Stimulated activated CD4-positive, alpha-beta T cell treated with anti-CD3 and anti-CD28 coated beads, Interleukin-2, amount 100 ng/mL, for 24 hours (primary cell): ENCODE measurements around the gene FAM186B.

ENCODE experiments used
- DNase-seq, 2 donors: peaks; one replicate each; pipeline ENCODE4 v3.0.0-alpha.2; 2020

The FAM186B gene

DNA sequence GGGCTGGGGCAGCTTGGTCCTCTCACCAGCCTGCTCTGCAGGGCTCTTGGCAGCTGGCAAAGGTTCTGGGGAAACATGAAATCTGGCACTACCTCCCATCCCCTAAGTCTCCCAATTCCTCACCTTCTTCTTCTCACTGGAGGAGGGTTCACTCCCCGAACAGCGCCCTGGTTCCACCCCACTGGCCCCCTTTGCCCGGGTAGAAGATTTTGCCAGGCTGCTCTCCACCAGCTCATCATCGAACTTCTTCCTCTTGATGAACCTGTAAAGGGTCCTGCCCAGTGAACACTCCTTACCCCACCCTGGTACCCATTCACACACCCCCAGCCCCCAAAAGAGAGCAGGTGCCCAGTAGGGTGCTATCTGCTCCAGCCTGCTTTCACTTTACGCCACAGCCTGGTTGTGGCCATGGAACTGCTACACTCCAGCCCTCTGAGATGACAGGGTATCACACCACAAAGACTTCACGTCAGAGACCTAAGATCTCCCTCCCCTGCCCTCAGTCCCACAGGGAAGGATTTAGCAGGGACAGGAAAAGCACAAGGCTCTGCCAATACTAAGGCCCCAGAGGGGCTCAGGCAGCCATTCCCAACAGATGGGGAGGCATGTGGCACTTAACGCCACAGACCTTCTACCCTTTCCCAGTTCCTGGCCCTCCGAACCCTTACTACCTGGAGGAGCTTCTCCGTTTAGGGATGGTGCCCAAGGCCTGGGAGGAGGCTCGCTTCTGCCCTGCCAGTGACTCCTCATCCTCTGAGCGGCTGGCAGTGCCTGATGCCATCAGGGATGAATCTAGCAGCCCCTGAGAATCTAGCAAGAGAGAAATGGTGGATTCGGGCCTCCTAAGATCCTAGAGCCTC lies 39.8 kb downstream of the FAM186B start:
- DNase-seq, result no peak

DNA sequence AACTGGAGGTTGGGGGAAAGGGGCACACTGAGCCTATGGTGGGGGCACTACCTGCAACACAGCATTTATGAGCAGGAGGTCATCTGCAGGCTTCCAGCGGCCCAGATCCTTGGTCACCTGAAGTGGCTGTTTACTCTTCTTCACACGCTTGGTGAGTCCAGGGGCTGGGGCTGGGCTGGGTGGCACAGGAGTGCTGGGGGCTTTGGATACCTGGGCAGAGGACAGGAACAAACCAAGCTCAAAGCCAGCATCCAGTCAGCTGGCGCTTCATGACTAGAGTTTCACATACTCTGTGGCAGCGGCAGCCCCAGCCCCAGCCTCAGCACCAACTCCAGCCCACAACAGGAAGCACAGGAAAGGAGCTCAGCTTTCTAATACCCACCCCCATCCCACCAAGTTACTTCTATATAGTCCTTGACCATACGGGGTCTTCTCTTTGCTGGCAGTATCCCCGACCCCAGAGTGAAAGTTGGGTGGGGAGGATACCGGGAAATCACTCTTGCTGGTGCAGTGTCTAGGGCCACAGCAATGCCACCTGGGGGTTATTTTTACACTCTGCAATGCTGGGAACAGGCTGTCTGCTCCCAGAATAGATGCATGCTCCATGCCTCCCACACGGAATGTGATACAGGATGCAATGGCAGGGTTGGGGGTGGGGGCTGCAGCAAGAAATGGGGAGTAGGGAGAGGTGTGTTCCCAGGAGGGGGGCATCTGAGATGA lies 40.6 kb downstream of the FAM186B start:
- no peak for DNase-seq

- DNase-seq, result no peak
Observed at GRCh38 chr12:49563951-49564685, 41.3 kb downstream of the FAM186B start.

DNA sequence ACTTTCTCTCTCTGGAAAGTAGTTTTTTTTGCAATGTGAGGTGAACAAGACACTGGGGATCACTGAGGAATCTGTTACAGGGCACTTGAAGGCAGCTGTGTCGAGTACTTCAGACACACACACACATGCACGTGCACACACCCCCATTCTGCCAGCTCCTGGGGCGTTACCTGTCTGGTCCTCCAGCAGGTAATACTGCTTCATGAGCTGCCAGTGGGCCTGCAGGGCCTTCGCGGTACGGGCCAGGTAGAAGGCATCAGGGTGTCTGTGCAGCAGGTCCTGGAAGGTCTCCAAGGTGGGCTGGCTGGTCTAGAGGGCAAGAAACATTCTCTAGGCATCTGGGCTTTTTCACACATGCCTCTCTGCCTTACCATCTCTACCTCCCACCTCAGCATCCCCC lies 42.6 kb downstream of the FAM186B start:
- no peak for DNase-seq

GRCh38 chr12:49562233-49562632 lies 43.2 kb downstream of the FAM186B start:
- DNase-seq, result no peak

DNA sequence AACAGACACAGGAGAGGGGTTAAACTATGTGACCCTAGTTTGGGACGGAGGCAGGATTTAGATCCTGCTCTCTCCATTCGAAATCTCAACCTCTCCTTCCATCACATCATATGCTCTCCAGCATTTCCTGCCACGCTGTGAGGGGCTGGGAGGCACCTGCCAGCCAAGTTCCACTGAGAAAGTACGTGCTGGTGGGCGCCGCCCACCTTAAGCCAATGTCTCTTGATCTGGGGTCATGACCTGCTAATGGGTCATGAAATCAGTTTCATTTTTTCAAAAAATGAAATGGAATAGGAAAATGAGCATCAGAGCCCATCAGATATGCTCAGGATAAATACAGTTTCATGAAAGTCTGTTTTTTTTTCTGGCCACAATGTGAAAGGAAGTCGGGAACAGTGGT lies 44.7 kb downstream of the FAM186B start:
- DNase-seq, result no peak

DNA sequence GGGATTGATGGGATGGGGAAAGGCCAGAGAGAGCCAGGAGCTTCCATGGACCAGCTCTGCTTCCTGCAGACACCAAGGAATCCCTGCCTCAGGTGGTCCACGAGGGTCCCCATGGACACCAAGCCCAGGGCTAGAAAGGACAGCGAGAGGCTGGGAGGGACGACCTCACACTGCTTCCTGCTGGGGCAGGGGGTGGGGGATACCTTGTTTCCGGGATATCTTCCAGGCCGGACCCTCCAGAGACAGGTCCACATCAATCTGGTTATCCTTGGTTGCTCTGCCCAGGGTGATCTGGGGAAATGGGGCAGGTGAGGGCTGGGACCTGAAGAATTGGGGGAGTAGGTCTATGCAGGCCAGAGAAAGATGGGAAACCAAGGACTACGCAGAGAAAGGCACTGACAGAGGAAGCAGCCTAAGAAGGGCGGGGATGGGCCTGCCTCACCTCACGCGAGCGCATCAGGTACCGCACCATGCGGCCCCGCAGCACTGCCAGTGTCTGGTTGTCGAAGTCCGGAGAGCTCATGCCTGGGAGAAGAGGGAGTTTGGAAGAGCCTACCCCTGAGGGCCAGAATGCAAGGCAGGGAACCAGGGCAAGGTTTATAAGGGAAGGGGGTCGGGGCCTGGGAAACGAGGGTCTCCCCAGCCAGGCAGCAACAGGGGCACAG lies 46.3 kb downstream of the FAM186B start:
- no peak for DNase-seq

DNA sequence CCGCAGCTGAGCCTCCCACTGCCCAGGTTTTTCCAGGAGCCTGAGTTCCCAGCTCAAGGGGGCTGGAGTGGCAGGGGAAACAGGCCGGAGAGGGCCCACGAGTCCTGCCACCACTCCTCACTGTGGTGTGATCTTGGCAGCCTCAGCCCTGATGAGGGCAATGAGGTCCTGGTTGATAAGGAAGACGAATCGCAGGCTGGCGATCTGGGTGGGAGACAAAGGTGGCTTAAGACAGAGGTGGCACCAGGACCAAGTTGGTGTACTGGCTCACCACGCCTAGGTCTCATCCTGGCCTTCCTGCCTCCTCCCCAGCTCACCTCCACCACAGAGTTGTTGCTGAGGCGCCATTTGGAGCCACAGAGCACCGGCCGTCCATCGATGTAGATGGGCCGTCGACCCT lies 46.9 kb downstream of the FAM186B start:
- no peak for DNase-seq

DNA sequence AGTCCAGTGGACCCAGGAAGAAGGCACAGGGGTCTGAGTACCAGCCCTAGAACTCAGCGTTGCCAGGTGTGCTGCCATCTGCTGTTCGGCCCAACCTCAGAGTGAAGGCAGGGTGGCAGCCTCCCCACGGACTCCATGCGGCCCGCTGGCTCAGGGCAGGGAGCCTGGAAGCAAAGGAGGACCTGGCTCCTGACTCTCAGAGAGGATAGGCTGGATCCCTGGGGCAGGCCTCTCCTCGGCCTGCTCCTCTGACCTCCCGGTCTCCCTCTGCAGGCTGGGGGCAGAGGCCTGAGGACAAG lies 47.6 kb downstream of the FAM186B start:
- no peak for DNase-seq

DNA sequence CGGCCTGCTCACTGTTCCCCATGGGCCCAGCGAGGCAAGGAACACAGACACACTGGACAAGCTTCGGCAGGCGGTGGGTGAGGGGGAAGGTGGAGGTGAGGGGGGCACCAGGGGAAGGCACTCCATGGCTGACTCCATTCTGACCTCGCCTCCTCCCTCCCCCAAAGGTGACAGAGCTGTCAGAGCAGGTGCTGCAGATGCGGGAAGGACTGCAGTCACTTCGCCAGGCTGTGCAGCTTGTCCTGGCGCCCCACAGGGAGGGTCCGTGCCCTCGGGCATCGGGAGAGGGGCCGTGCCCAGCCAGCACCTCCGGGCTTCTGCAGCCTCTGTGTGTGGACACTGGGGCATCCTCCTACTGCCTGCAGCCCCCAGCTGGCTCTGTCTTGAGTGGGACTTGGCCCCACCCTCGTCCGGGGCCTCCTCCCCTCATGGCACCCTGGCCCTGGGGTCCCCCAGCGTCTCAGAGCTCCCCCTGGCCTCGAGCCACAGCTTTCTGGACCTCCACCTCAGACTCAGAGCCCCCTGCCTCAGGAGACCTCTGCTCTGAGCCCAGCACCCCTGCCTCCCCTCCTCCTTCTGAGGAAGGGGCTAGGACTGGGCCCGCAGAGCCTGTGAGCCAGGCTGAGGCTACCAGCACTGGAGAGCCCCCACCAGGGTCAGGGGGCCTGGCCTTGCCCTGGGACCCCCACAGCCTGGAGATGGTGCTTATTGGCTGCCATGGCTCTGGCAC lies 48.1 kb downstream of the FAM186B start:
- no peak for DNase-seq

GRCh38 chr12:49556391-49557186 lies 48.9 kb downstream of the FAM186B start:
- no peak for DNase-seq

- DNase-seq, result no peak
Observed at GRCh38 chr12:49555631-49556390, 49.6 kb downstream of the FAM186B start.

DNA sequence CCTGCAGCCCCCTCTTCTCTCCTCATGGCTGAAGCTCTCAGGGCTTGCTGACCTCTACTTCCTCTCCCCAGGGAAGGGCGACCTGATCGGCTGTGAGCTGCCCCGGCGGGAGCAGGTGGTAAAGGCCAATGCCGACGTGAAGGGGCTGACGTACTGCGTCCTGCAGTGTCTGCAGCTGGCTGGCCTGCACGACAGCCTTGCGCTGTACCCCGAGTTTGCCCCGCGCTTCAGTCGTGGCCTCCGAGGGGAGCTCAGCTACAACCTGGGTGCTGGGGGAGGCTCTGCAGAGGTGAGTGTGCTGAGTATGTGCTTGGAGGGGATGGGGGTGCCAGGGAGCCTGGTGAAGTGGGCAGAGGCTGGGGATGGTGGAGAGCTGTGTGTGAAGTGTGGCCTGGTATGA lies 51.2 kb downstream of the FAM186B start:
- DNase-seq, result no peak

GRCh38 chr12:49553512-49554088 lies 51.8 kb downstream of the FAM186B start:
- no peak for DNase-seq

DNA sequence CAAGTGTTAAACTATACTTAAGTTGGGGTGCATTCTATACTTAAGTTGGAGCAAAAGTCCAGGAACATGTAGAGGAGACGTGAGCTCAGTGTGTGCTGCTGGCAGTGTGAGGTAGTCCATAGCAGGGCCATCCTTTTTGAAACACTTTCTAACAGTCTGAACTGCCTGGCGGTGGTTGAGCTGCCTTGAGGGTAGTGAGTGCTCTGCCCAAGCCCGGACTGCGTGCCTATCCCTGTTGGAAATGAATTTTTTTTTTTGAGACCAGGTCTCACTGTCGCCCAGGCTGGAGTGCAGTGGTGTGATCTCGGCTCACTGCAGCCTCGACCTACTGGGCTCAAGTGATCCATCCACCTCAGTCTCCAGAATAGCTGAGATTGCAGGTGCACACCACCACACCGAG lies 52.5 kb downstream of the FAM186B start:
- no peak for DNase-seq

DNA sequence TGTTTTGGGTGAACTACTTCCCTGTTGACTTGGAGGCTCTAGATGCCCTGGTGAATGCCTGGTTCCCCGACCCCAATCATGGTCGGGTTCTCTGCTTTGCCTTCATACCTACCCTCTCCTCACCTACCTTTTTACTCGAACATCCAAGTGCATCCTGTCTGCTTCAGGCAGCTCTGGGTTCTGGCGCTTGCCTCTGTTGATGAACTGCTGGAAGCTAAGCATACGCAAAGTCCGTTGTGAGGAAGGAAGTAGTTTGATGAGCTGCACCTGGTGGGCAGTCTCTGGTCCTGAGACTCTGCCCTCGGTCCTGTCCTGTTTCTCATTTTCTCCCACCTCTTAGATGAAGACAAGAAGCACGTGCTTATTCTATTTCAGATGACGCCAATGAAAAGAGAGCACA lies 53.0 kb downstream of the FAM186B start:
- no peak for DNase-seq

- no peak for DNase-seq
Observed at GRCh38 chr12:49552014-49552413, 53.4 kb downstream of the FAM186B start.

- no peak for DNase-seq
Observed at GRCh38 chr12:49550693-49551252, 54.7 kb downstream of the FAM186B start.

DNA sequence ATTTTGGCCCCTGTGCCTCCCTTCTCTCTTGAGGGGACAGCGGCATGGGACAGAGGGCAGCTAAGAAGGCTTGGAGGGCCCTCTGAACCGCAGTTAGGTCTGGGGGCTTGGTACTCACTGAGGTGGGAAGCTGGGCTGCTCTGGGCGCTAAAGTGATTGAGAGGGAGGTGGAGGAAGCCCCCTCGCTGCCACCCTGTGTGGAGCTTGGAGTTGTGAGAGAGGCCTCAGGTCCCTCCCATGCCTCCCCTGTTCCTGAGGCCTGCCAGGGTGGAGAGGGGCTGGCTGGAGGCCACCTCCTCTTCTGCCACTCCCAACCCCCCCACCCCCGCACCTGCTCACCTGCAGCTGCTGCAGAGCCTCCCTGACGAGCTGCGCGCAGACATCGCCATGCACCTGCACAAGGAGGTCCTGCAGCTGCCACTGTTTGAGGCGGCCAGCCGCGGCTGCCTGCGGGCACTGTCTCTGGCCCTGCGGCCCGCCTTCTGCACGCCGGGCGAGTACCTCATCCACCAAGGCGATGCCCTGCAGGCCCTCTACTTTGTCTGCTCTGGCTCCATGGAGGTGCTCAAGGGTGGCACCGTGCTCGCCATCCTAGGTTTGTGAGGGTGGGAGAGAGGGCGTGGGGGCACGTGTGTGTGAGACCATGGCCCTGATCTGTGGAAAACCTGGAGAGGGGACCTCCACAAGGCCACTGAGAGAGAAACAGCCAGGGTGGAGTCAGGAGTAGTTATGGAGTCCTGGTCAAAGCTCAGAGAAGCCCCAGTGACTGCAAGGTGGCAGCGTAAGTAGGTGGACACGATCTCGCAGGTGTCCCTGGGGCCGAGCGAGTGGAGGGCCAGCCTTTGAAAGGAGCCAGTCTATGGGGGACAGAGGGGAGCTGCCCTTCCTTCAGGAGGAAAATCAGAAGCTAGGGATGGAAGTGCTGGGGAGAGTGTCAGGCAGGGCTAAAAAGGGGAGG lies 55.4 kb downstream of the FAM186B start:
- DNase-seq, result no peak
